ENCODE data around the gene SEPTIN3.

The SEPTIN3 gene

GRCh38 chr22:42001706-42002105, 32.5 kb downstream of the SEPTIN3 start:
- no peak for TF ChIP-seq CTCF (IDR thresholded peaks at IDR 0.05; ENCODE audit: low read depth, low read length, missing control alignments)
- DNase-seq, result no peak

GRCh38 chr22:42007922-42008321, 38.7 kb downstream of the SEPTIN3 start:
- no peak for DNase-seq
- H3K27me3 ChIP-seq (replicated peaks), result no peaks in the 10 kb centered on the region
- no peak for TF ChIP-seq CTCF (IDR thresholded peaks at IDR 0.05; ENCODE audit: low read depth, low read length, missing control alignments)
- no peak overlapping the region for H3K27ac ChIP-seq
- in situ Hi-C loops (cut with HindIII; ENCODE audit: low pct_ligation_motif_present, low sequenced_read_pairs), result no loop called here
- no peaks in the 10 kb centered on the region for H3K36me3 ChIP-seq (replicated peaks)
- no peak overlapping the region for H3K4me3 ChIP-seq (ENCODE audit: low read depth, low read length)

More at GRCh38 chr22:42001706-42002105, 32.5 kb downstream of the SEPTIN3 start:
- H3K36me3 ChIP-seq (replicated peaks), result no peaks in the 10 kb centered on the region
- H3K27me3 ChIP-seq (replicated peaks), result no peaks in the 10 kb centered on the region
- in situ Hi-C loops (cut with HindIII; ENCODE audit: low pct_ligation_motif_present, low sequenced_read_pairs), result no loop called here
- H3K4me3 ChIP-seq (ENCODE audit: low read depth, low read length), result no peak overlapping the region
- H3K27ac ChIP-seq, result no peak overlapping the region

GRCh38 chr22:42010778-42011177, 41.5 kb downstream of the SEPTIN3 start:
- TF ChIP-seq CTCF (IDR thresholded peaks at IDR 0.05; ENCODE audit: low read depth, low read length, missing control alignments), result no peak
- H3K4me3 ChIP-seq (ENCODE audit: low read depth, low read length), result no peak overlapping the region
- no peak overlapping the region for H3K27ac ChIP-seq
- in situ Hi-C loops (cut with HindIII; ENCODE audit: low pct_ligation_motif_present, low sequenced_read_pairs), result no loop called here
- H3K36me3 ChIP-seq (replicated peaks), result no peaks in the 10 kb centered on the region
- no peak for DNase-seq
- no peaks in the 10 kb centered on the region for H3K27me3 ChIP-seq (replicated peaks)

GRCh38 chr22:42013385-42013784, 44.1 kb downstream of the SEPTIN3 start:
- no peaks in the 10 kb centered on the region for H3K27me3 ChIP-seq (replicated peaks)
- H3K27ac ChIP-seq, result no peak overlapping the region
- H3K4me3 ChIP-seq (ENCODE audit: low read depth, low read length), result no peak overlapping the region
- no peaks in the 10 kb centered on the region for H3K36me3 ChIP-seq (replicated peaks)
- in situ Hi-C loops (cut with HindIII; ENCODE audit: low pct_ligation_motif_present, low sequenced_read_pairs), result no loop called here
- no peak for TF ChIP-seq CTCF (IDR thresholded peaks at IDR 0.05; ENCODE audit: low read depth, low read length, missing control alignments)
- DNase-seq, result no peak

- in situ Hi-C loops (cut with HindIII; ENCODE audit: low pct_ligation_motif_present, low sequenced_read_pairs), result no loop called here
- no peak overlapping the region for H3K4me3 ChIP-seq (ENCODE audit: low read depth, low read length)
- no peak for TF ChIP-seq CTCF (IDR thresholded peaks at IDR 0.05; ENCODE audit: low read depth, low read length, missing control alignments)
- no peak overlapping the region for H3K27ac ChIP-seq
- no peak for DNase-seq
- H3K36me3 ChIP-seq (replicated peaks), result no peaks in the 10 kb centered on the region
- H3K27me3 ChIP-seq (replicated peaks), result no peaks in the 10 kb centered on the region
These were observed 46.9 kb downstream of the SEPTIN3 start for GRCh38 chr22:42016111-42016510.

GRCh38 chr22:42018224-42018623, 49.0 kb downstream of the SEPTIN3 start:
- no peak for TF ChIP-seq CTCF (IDR thresholded peaks at IDR 0.05; ENCODE audit: low read depth, low read length, missing control alignments)
- Histone ChIP-seq H3K27ac (no peak overlapping the region), H3K4me3 (ENCODE audit: low read depth, low read length) (no peak overlapping the region), H3K36me3 (replicated peaks) (no peaks in the 10 kb centered on the region), H3K27me3 (replicated peaks) (no peaks in the 10 kb centered on the region)
- in situ Hi-C loops (cut with HindIII; ENCODE audit: low pct_ligation_motif_present, low sequenced_read_pairs), result no loop called here
- DNase-seq, result no peak
